Pons (tissue), 1 donor: Measurements from ENCODE around the gene PTPRE.

Experiments used
- DNase-seq: peaks from one replicate; pipeline ENCODE4 v3.0.0-alpha.2; 2016; ENCODE audit warnings: low spot score

The PTPRE gene

DNA sequence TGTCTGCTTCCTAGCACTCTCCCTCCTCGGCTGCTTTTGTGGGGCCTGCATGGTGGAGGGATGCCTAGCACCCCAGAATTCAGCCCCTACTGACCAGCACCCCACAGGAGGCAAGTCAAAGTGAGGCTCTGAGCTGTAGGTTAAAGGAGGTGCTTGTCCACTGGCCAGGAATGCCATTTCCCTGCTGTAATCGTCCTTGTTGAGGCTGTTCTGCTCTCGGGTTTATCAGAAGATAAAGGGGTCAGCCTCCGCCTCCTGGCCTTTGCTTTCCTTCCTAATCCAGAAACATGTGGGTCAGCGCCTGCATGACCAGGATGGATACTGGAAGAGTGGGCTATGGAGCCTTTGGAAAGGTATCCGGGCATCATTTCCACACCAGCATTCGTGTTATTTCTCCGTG lies 120.4 kb downstream of the PTPRE start:
- no peak for DNase-seq

DNA sequence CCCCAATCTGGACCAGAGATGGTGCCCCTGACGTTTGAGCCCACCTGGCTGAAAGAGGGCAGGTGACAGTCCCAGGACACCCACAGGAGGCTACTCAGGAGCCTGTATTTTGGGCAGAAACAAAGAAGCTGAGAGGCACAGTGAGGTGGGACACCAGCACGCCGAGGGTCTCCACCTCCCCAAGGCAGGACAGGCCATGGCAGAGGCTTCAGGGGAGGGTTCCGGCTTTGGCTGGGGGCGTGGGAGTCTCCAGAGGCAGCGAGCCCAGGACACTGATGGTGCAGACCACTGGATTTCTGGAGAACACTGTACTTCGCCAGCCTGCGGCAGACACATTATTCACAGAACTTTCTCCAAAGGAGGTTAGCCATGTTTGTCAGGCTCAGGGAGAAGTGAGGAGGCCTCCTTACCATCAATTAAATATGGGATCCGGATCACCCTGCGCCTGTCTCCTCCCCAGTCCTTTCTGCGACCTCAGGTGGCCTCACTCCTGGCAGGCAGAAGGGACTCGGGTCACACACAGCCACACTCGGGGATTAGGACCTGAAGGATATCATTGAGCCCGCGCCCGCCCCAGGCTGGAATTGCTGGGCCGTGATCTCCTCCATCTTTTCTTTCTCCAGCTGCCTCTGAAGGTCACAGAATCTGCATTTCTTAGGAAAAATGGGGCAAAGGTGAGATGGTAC lies 121.1 kb downstream of the PTPRE start:
- DNase-seq = no peak

DNA sequence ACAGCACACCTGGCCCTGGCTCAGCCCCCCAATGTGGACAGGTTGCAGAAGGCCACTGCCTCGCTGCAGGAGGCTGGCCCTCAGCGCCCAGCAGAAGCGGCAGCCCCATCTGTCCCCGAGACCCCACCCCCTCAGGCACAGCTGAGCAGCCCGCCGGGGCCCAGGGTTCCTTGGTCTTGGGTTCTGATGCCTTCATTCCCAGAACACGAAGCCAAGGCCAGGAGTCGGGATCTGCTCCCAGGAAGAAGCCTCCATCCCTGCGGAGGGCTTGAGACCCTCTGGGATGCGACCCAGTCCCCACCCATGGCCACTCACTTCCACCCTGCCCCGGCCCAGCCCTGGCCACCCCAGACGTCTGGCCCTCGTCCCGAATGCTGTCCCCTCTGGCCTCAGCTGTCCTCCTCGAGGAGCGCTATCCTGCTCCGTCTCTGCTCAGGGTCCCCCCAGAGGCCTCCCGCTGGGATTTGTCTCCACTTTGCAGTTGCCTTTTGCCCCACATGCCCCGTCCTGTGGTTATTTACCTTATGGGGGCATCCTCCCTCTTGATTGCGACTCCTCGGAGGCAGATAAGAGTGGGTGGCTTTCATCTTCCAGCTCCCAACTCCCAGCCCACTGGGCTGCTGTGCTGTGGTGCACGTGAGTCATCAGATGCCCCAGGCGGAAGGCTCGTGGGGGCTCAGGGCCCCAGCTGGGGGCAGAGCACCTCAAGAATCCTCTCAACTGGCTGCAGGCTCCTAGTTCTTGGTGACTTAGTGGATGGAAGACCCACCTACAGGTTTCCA lies 121.8 kb downstream of the PTPRE start:
- no peak for DNase-seq

DNA sequence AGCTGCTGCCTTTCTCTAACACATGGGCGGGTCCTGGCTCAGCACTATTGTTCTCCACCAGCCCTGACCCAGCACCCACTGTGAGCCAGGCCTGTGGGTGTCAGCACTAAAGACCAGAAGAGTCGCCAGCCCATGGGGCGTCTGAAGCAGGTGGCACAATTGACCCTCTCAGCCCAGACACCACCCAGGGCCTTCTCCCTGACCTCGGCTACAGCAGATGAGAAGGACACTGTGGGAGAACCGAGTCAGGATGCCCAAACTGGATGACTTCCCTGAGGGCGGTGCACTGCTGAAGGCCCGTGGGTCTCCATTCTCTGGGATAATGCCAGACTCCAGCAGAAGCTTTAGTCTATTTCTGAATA lies 122.4 kb downstream of the PTPRE start:
- DNase-seq = no peak

- DNase-seq = no peak
Observed at GRCh38 chr10:128029731-128030369, 122.9 kb downstream of the PTPRE start.

DNA sequence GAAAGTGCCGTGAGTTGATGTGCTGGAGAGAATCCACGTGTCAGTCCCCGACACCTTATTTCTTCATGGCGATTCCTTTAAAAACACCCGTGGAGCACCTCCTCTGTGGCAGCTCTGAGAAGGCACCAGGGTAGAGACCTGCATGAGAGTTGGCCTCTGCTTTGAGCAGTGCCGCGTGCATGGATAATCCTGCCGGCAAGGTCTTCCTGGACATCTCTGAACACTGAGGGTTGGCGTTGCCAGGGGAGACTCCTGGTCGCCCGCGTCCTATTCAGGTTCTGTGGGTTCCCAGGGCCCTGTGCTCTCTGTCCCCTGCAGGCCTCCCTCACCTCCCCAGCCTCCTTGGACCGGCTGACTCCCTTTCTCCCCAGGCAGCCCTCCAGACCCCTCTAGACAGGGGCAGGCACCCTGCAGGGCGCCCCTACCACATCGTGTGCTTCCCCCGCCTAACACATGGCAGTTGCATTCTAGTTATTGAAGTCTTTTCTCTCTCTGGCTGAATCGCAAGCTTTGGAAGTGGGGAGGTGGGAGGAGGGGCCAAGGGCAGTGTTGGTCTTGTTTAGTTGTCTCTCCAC lies 123.7 kb downstream of the PTPRE start:
- no peak for DNase-seq

DNA sequence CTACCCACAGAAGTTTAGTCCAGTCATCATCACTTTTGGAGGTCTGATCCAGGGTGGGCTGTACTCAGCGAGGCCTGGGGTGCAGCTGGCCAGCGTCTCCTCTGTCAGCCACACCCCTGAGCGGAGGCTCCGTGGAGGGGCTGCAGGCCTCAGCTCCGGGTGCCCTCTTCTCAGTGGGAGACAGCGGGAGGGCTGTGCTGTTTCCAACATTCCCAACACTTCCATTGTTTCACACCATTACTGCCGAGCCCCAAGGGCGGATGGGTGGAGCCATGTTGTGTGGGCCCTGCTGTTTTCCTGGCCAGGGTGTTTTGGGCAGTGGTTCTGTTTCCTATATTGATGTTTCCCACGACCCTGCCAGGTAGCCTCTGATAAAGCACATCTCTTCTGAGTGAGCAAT lies 124.3 kb downstream of the PTPRE start:
- no peak for DNase-seq

DNA sequence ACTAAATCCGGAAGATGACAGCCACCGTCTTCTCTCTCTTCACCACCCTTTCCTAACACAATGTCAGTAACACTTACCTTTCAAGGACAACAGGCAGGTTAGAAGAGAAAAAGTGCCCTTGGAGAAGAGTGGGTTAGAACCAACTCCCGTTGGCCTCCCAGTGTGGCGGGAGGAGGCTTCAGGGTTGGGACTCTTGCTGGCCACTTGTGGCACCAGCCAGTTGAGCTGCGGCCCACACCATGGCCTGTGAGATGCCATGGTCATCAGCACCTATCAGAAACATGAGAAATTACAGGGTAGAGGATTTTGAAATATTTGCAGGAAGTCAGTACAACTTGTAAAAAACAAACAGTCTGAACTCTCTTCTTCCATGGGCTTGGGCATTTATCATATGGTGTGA lies 125.6 kb downstream of the PTPRE start:
- no peak for DNase-seq

DNA sequence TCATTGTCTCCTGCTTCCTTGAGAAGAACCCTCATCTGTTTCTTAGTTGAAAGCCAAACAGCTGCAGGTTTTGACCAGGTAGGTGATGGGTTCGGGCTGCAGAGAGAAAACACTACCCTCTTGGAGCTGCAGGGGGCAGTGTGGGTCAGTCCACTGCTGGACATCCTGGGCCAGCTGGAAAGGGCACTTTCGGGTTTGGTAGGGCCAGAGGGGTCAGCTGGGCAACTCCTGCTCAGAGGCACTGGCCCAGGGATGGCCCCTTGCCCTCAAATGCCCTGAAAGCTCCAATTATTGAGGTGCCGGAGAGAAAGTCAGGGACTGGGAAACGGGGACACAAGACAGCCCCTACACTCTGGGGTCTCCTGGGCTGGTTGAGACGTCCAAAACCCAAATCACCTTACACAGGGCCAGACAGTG lies 128.7 kb downstream of the PTPRE start:
- DNase-seq = no peak

DNA sequence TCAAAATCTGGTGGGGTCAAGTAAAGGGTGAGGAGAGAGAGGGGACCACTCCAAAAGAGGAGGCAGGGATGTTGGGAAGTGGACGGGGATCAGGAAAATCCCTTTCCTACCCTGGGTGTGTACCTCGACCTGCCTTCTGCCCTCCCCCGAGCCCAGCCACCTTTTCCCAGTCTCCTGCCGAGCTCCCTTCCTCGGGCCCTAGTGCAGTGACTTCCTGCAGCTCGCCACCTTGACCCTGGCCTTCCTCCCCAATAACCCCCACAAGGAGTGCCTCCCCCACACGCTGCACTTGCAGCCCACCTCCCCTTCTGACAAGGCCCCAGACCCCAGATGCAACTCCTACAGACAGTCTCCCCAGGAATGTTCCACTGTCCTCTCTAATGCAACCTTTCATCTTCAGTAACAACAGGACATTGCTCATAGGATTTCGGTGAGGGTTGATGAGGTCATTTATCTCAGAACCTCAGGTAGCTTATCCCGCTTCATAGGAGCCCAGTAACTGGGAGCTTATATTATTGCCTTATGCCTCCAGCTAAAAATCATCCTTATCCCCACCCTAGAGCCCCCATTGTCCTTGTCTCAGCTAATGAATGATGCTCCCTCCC lies 129.2 kb downstream of the PTPRE start:
- DNase-seq = no peak

DNA sequence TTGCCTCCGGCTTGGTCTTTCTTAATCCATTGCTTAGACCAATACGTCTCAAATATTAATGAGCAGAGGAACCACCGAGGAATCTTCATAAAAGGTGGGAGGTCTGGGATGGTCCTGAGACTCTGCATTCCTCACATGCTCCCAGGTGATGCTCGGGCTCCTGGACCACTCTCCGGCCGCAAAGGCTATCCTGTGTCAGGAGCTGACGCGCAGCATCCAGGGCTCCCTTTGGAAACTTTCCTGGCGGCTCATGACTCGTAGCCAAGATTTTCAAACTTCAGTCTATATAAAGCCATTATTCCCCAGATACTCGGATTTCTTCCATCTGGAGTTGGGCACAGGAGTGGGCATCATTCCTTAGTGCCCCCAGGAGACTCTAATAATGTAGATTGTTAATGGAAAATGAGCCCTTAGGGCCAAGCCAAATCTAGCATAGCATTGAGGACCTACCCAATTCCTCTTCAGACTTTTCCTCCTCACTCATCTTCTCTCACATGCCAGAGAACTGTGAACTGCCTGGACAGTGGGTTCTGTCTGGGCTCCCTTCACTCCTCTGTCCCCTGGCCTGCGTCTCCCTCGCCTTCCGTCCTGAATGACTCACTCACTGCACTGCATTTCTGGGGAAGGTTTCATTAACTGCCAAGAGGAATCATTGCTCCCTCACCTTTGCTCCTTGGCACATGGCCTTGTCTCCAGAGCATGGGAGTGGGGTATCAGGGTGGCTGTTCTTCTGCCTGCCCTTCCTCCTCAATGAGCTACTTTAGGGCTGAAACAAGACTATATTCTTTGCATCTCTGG lies 130.0 kb downstream of the PTPRE start:
- DNase-seq = no peak

DNA sequence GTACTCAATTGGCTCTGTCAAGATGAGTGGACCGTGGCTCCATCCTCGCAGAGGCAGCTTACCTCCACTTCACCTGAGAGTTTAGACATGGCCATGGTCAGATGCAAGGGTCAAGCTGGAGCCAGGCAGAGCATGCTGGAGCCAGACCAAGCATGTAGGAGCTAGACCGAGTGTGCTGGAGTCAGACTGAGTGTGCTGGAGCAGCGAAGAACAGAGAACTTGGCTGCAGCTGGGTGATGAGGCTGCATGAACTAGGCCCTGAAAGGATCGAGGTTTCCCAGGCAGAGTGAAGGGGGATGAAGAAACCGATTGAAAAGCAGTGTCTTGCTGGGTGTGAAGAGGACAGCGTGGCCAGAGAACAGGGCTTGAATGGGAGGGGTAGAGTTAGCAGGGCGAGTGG lies 133.2 kb downstream of the PTPRE start:
- DNase-seq = no peak

DNA sequence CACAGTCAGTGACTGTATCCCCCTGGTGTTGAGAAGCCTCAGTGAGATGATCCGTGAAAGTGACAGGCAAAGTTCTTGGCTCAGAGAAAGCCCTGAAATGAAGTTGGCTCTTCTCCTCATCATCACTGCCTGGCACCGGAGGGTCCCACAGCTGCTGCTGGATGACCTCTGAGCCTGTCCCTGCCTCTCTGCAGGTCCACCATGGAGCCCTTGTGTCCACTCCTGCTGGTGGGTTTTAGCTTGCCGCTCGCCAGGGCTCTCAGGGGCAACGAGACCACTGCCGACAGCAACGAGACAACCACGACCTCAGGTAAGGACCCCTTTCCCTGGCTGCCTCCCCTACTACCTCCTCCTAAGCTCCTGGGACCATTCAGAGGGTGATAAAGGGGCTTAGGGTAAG lies 133.8 kb downstream of the PTPRE start:
- DNase-seq = no peak

DNA sequence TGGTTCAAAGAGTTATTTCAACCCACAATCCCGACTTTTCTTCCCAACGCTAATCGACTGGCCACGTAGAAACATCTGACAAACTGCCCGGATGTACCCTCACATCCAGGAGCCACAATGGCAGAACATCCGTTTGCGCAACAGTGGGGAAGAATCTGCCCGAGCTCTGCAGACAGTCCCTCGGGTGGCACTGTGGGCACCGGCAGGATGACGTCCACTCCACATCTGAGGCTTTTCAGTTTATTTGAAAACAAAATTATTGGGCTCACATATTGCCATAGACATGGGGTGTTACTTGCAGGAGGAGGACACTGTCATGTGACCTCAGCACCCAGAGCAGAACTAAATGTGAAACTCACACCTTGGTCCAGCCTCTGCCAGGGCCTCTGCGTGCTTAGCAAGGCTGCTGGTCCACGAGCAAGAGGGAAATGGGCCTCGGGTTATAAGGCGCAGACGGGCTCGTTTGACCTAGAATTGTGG lies 135.3 kb downstream of the PTPRE start:
- no peak for DNase-seq

- no peak for DNase-seq
Observed at GRCh38 chr10:128043259-128044045, 136.5 kb downstream of the PTPRE start.

- DNase-seq = no peak
Observed at GRCh38 chr10:128044186-128044585, 137.3 kb downstream of the PTPRE start.

DNA sequence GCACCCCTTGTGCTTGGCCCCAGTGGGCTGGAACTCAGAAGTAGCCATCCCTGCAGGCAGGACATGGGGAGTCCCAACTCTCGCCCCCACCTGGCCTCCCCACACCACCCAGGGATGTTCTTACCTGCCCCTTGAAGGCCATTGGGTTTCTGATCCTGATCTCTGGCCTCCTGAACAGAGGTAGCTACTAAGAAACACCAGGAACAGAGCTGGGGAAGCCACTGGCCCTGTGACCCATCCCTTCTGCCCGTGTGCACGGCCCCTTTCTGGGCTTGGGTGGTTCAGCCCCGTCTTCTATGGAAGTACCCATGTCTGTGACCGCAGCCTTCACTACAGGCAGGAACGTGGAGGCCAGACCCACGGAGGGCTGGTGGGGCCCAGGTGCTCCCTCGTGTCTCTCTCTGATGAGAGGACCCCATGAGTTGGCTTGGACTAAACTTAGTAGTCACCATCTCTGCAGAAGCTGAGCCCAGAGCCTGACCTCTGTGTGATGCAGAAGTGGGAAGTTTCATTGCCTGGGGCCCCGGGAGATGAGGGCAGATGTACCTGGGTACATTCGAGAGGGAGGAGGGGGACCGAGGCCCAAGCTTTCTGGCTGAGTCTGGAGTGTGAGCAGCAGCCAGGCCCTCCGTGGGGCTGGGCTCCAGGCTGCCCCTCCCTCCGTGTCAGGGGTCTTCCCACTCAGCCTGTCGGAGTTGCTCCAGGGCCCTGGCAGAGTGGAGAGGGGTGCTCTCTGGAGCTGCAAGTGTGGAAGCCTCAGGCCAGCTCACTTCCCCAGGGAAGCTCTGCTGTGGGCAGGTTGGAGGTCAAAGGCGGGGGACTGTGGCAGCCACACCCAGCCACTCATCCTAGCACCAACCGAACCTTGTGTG lies 138.3 kb downstream of the PTPRE start:
- DNase-seq = no peak

GRCh38 chr10:128045833-128046120 lies 138.9 kb downstream of the PTPRE start:
- DNase-seq = no peak

DNA sequence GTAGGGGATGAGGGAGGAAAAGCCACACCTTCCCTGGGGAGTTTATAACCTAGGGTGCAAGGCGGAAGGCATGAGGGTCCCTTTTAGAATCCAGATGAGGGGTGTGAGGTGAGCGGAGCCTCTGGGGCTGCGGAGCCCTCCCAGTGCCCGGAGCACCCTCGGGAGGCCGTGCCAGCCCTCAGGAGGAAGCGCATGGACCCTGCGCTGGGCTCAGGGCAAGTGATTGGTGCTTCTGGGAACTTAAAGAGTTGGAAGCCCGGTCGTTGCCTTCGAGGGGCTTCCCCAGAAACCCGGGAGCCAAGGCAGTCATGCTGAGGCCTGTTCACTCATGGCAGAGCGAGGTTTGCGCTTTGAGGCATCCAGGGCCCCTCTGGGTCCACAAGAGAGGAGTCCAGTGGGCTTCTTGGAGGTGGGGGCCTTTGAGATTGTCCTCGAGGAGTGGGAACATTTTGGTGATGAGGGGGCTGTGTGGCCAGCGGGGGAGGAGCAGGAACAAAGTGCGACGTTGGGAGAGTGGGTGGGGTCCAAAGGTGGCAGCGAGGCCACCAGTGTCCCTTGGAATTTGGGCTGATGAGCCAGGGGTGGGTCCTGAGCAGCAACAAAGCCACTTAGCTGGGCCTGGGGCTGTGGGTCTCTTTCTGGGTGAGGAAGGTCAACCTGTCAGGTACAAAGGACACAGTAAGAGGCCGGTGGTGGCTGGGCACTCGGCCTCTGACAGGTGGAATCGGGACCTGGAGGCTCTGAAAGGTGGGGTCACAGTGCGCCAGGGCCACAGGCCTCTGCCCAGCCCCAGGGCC lies 139.5 kb downstream of the PTPRE start:
- DNase-seq = no peak
